Embryonic facial prominence (tissue), 1 donor: ENCODE measurements around the gene SLC7A6.

Experiments used
- DNase-seq: peaks from one replicate; pipeline ENCODE4 v3.0.0-alpha.2; 2016; ENCODE audit errors: extremely low spot score

SLC7A6 gene

GRCh38 chr16:68346892-68347480 is 82.7 kb downstream of the SLC7A6 start:
- no peak for DNase-seq

GRCh38 chr16:68347605-68348004 is 83.3 kb downstream of the SLC7A6 start:
- no peak for DNase-seq

- DNase-seq: no peak
Observed at GRCh38 chr16:68348639-68349445, 84.5 kb downstream of the SLC7A6 start.

GRCh38 chr16:68349838-68350410 is 85.6 kb downstream of the SLC7A6 start:
- no peak for DNase-seq

GRCh38 chr16:68350813-68351350 is 86.6 kb downstream of the SLC7A6 start:
- no peak for DNase-seq
